GM21360 (cell line): ENCODE measurements around the gene IFI44.

Experiments
- ATAC-seq: cut with Tn5 transposase; IDR thresholded peaks from one replicate; pipeline ENCODE4 v1.9.1; 2021; ENCODE audit warnings: mild to moderate bottlenecking, moderate library complexity; ENCODE audit not compliant: unreplicated experiment

IFI44 gene

DNA sequence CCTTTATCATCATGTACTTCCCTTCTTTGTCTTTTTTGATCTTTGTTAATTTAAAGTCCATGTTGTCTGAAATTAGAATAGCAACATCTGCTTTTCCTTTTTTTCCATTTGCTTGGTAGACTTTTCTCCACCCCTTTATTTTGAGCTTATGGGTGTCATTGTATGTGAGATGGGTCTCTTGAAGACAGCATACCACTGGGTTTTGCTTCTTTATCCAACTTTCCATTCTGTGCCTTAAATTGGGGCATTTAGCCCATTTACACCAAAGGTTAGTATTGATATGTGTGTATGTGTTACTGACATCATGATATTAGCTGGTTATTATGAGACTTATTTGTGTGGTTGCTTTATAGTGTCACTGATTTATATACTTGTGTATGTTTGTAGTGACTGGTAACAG is 50.2 kb downstream of the IFI44 start:
- no peak for ATAC-seq

DNA sequence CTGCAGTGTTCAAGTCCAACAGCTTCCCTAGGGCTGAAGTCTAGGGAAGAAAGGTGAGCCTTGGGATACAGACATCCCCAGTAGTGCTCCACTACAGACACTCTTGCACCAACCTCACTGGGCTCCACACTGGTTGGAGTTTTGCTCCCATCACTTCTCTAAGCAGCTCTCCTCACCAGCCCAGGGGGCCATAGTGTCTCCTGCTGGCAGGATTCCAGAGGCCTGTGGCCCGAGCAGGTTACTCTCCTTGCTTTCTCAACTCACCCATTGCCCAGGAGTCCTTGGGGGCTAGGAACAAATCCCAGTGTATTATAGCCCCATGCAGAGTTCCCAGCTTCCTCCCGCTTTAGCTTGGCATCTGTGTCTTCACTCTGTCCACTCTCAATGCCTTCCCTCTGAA is 52.8 kb downstream of the IFI44 start:
- ATAC-seq, result no peak

DNA sequence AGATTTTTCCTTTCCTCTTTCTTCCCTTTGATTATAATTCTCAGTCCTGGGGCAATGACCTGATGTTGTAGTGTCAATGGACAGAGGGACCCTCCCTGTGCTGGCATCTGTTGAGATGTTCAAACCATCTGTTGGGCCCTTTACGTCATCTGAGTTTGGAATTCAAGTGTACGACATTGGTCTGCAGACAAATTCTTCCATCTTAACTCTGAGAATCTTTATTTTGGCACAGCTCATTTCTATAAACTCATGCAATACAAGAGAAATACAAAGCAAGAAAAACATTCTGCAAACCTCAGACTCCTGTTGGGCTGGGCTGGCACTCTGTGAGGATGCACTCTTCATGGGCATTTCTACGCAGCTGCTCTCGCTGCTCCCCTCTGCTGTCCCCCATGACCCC is 54.2 kb downstream of the IFI44 start:
- no peak for ATAC-seq

- no peak for ATAC-seq
Observed at GRCh38 chr1:78712467-78713051, 62.9 kb downstream of the IFI44 start.

DNA sequence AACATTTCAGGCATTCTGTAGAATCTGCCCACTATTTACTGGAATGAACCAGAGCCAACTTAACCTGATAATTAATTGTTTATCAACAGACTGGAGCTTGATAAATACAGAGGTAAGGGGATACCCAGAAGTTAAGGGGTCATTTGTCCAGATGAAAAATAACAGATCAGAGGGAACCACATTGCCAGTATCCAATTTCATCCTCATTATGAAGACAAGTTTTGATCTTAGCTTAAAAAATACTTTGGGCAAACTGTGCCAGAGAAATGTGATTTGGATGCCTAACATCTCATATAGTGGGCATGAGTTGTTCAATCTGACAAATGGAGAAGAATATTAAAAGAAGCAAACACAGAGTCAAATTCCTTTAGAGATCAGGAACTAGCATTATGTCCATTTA is 63.7 kb downstream of the IFI44 start:
- no peak for ATAC-seq
